HG03469 (cell line): ENCODE measurements around the gene RIC1.
"Not testable (repeated sequence)": the region's sequence is repeated elsewhere in the genome, so short reads cannot be mapped to it uniquely, and the experiment has no call there.

ENCODE experiments used
- ATAC-seq: cut with Tn5 transposase; IDR thresholded peaks from one replicate; pipeline ENCODE4 v1.9.1; 2021; ENCODE audit warnings: mild to moderate bottlenecking, moderate library complexity, moderate number of reproducible peaks; ENCODE audit not compliant: unreplicated experiment

RIC1 gene

GRCh38 chr9:5667391-5667790 is 38.5 kb downstream of the RIC1 start:
- no peak for ATAC-seq

DNA sequence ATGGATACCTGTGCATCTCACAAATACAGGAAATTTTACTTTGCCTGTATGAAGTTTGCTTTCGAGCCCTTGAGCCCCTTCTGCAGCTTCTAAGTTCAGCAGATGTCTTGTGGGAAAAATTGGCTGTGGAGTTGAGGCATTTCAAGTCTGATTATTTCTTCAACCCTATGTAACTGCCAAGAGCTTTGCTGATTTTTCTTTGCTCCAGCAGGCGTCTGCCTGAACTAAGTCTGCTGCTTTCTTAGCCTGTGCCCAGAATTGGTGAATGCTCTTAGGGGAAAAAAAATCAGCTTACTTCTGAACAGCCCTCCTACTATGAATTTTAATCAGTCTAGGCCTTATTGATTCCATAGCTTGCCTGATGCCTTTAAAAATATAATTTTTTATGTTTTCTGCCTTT is 41.2 kb downstream of the RIC1 start:
- no peak for ATAC-seq

- no peak for ATAC-seq
These were observed 42.9 kb downstream of the RIC1 start for GRCh38 chr9:5671711-5672353.

- ATAC-seq = not testable (repeated sequence)
These were observed 46.1 kb downstream of the RIC1 start for GRCh38 chr9:5675046-5675445.

DNA sequence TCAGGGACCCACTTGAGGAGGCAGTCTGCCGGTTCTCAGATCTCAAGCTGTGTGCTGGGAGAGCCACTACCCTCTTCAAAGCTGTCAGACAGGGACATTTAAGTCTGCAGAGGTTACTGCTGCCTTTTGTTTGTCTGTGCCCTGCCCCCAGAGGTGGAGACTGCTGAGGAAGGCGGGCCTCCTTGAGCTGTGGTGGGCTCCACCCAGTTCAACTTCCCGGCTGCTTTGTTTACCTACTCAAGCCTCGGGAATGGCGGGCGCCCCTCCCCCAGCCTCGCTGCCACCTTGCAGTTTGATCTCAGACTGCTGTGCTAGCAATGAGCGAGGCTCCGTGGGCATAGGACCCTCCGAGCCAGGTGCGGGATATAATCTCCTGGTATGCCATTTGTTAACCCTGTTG is 54.7 kb downstream of the RIC1 start:
- not testable (repeated sequence) for ATAC-seq

GRCh38 chr9:5684101-5684500 is 55.2 kb downstream of the RIC1 start:
- no peak for ATAC-seq

DNA sequence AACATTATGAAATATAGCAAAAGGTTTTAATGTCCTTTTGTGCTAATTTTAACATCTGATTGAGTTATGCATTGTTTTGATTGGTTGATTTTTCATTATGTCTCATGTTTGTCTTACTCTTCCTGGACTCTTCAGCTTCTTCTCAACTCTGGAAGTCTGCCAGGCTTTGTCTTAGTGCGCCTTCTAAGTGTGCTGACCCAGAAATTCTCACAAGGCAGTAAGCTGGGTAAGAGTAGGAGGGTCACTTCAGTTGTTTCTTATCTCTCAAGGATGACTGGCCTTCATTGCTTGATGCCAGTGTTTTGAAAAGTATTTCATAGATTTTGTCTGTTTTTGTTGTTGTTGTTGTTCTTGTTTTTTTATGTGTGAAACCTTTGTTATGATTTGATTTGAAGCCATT is 59.2 kb downstream of the RIC1 start:
- no peak for ATAC-seq

DNA sequence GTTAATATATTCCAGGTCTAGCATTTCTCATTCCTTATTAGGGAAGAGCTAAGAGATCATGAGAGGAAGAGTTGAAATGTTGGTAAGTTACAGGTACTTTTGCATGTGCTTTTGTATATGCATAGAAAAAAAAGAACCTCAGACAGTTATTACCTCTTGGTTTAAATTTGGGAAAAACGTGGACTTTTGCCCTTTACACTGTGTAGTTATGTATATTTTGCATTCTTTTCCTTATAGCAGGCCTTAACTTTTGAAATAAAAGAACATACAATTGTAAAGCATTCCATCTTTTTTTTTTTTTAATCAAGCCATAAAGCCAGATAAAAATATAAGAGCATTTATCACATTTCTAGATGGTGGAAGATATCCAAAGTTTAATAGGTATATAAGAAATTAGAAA is 61.4 kb downstream of the RIC1 start:
- no peak for ATAC-seq

GRCh38 chr9:5695860-5696259 is 67.0 kb downstream of the RIC1 start:
- no peak for ATAC-seq

DNA sequence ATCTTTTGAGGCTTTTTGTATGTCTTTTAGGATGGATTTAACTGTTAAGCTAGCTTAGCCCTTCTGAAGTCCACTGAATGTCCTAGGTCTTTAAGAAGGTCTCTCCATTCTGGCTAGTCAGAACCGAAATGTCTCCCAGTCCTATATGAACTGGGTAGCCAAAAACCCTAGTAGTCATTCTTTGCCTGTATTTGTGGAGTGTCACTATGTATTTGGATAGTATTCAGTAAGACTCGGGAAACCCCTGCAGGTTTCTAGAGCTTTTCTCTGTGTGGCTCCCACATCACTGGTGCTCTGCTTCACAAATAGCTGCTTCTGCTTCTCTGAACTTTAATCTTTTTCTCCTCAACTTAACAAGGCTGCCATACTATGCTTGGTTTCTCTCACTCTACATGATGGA is 68.0 kb downstream of the RIC1 start:
- no peak for ATAC-seq

GRCh38 chr9:5698004-5698403 is 69.1 kb downstream of the RIC1 start:
- ATAC-seq = no peak

GRCh38 chr9:5698810-5699556 is 70.1 kb downstream of the RIC1 start:
- ATAC-seq = no peak

DNA sequence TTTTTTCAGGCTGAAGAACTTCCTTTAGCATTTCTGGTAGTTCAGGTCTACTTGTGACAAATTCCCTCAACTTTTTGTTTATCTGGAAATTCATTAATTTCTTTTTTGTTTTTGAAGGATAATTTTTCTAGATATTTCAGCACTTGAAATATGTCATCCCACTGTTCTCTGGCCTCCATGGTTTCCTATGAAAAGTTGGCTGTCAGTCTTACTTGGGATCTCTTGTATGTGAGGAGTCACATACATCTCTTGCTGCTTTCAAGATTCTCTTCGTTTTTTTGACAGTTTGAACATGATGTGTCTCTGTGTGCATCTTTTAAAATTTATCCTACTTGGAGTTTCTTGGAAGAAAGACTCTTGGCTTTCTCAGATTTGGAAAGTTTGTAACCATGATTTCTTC is 79.5 kb downstream of the RIC1 start:
- no peak for ATAC-seq

DNA sequence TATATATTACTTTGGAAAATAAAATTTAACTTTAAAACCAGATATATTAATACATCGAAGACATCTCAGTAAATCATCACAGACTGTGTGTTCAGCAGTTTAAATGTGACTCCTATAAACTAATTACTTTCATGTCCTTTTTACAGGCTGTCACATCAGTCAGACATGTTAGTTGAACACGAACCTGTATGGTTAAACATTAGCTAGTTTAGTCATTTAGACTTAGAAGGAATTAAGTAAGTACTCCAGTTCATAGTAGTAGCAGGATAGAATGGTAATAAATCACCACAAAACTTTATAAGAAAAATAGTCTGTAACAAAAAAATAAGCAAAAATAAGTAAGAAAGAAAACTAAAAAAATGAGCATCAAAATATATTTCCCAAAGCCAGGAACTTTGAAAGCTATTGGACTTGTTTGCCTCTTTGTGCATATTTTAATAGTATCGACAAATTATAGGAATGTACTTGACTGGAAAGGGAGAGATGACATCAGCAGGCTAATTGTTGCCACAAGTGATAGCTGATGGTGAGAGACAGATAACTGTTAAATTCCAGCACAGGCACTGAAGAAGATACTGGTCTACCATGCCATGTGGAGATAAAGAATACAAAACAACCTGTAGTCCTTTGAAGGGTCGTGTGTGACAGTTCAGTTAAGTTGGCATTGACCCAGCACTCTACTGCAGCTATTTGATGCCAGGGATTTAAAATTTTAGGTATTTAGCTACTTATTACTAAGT is 83.9 kb downstream of the RIC1 start:
- no peak for ATAC-seq

- no peak for ATAC-seq
These were observed 85.8 kb downstream of the RIC1 start for GRCh38 chr9:5714501-5715401.

DNA sequence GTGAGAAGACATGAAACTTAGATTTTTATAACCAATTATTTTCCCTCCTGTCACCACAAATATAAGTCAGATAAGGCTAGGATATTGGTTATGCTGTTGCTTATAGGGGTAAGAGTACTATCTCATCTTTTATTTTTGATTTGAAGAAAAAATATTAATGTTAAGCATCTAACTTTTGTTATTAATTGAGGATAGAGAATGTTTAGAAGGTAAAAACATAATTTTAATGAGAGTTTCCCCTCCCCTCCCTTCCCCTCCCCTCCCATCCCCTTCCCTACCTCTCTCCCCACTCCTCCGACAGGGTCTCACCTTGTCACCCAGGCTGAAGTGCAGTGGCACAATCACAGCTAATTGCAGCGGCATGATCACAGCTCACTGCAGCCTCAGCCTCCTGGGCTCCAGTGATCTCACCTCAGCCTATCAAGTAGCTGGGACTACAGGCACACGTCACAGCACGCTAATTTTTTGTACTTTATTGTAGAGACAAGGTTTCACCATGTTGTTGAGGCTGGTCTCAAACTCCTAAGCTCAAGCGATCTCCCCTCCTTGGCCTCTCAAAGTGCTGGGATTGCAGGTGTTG is 86.7 kb downstream of the RIC1 start:
- no peak for ATAC-seq

- not testable (repeated sequence) for ATAC-seq
These were observed 88.5 kb downstream of the RIC1 start for GRCh38 chr9:5717434-5717833.

DNA sequence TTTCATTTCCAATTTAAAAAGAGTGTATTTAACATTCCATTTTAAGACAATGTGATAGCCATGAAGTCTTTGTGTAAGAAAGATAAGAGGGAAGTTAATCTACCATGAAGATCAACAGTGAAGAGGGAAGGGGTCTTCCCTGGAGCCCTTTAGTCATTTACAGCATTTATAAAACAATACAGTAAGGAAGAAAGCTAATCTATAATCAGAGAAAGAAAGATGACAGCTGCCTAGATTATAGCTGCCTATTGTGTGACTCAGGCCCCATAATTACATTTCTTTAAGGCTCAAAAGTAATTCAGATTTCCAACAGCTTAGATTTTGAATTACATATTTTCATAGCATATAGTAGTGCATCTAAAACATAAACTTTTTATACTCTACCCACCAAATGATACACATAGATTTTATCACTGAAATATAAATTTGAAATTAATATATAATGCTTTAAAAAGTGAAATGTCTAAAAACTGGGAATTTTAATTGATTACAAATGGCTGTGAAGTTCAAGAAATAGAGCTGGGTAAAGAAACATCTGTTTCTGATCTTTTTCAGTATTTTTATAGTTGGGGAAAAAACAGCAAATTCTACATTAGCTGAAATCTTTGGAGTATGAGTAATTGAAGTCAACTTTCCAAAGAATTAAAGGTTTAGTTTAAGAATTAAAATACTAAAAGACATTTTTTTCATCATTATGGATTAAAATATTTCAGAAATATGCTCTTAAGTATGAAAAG is 89.6 kb downstream of the RIC1 start:
- ATAC-seq = no peak

GRCh38 chr9:5719100-5719926 is 90.4 kb downstream of the RIC1 start:
- no peak for ATAC-seq
